D341Med (cell line): Measurements from ENCODE around the gene CDK14.

Experiments
- DNase-seq: peaks from one replicate; pipeline ENCODE4 v3.0.0; 2012; ENCODE audit warnings: low spot score

CDK14 gene

DNA sequence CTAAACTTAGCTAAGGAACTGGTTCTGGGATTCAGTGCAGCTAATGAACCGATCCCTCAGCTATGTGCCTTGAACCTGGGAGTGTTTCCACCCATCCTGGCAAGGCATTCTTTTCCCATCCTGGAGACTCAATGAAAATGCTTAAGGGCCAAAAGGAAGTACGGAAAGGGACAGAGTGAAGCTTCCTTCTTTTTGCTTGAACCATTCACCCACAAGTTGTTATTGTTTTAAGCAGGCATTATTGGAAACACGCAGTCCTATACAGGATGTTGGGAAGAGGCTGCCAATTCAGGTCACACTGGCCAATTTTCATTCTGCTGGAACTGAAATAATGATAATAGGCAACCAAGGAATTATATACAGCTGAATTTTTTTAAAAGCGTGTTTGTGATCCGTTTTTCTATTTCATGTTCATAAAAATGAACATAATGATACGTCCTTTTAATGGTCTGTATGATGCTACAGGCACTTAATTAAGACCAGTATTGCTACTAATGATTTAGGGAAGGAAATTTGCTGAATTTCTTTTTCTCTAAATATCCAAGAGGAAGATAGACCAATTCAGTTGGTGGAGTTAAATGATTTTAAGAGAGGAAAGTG, 610.3 kb downstream of the CDK14 start:
- DNase-seq, result no peak

DNA sequence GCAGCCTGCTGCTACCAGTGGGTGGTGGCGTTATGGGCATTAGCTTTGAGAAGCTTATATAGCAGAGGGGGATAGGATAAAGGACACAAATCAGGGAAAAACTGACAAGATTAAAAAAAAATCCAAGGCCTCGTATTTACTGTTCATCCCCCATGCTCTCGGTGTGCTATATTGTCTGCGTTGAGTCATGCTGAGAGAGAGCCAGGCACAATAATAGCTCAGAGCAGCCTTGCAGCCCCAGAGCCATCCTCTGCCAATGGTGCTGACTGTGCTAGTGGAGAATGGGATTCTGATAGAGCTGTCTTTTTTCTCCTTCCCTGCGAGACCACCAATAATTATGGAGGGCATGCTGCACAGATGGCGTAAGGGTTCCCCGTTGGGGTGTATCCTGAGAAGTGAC, 616.5 kb downstream of the CDK14 start:
- no peak for DNase-seq

DNA sequence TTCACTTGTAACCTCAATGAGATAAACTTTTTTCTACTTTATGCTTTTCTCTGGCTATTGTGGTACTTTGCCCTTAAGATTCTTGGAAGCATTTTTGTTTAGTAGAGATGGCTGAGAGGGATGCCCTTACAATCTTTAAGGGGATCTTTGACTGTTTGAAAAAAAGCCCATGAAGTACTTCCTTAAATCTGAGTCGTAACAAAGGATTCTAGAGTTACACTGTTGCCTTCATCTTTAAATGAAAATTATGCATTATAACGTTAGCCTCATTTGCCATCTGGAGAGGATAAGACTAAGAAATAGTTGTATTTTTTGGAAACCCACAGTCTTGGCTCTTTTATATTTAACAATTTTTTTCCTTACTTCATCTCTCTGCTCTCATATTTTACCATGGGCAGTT, 630.3 kb downstream of the CDK14 start:
- no peak for DNase-seq

DNA sequence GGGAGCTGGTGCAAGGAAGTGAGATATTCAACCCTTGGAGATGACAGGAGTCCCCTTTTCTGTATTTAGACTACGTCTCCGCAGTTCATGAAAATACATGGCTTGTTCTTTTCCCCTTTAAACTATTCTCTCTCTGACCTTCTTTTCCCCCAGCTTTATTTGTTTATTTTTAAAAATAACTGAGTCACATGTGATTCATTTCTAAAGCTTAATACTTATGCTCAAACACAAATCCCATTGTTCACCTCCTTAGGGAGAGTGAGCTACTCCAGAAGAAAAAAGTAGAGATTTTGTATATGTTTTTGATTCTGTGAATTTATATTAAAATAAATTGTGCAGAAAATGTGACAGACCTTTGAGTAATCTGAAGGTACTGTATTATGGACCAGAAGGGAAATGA, 632.2 kb downstream of the CDK14 start:
- no peak for DNase-seq

DNA sequence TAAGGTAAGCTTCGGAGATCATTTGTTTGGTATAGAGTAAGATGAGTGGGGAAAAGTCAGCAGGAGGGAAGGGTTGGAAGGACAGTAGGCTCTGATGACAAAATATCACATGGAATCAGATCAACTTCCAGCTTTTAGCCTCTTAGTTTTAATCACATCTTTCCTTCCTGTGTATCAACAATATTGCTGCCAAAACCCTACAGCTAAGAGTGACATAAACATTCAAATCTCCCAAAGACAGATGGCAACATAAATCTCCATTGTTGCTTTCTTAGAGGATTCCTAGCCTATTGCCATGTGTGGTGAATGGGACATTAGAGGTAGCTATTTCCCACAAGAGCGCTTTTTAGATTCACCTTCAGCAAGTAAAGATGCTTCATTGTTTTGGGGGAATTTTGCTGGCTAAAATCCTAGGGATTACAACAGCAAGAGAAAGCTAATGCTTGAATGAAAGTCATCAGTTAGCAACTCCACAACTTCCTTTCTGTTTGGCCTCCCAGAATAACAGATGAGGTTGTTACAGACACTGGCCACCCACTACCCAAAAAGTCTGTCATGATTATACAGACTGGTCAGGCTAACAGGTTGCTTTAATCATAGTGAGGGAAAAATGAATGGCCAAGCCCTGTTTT, 632.9 kb downstream of the CDK14 start:
- DNase-seq, result no peak

DNA sequence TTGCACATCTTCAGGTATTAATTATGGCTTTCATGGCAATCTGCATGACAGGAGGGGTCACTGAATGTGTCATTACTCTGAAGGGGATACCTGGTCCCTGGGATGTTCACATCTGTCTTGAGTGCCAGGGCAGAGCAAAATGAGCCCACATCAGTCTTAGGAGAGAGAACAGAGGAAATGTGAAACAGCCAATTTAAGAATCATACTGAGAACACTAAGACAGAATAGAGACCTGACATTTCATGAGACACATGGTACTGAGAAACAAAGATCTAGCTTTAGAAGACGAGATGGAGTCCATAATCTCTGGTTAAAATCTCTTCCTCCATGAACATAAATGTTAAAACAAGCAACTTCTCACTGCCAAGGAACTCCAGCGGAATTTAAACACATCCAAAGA, 634.0 kb downstream of the CDK14 start:
- DNase-seq, result no peak

DNA sequence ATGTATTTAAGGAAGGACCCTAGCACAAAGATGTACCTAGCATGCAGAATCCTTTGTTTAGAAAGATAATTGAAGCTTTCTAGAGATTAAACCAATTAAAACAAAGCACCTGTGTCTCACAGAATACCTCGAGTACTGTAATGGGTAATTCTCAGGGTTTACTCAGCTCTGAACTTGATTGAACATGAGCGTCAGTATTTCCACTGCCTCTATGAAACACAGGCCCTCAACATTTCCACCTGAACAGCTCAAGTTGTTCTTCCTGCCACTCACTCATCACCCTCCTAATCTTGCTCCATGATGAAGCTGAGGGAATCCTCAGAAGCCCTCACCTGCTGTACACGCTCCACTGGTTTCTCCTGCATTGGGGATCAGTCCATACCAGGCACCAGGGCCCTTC, 634.4 kb downstream of the CDK14 start:
- DNase-seq, result no peak

DNA sequence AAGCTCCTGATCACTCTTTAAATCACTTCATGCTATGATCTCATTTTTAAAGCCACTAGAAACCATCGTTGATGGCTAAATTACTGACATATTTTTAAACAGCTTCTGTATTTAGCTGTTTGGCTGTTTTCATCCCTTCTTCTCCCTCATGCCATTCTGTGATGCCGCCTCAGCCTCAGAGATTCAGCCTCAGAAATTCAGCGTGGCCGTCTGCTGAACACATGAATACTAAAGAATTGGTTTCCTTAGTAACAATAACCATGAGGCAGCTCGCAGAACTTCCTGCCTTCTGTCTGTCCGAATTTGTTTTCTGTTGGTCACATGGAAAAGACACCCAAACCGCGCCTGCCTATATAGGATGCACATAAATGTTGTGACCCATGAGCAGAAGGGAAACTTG, 637.1 kb downstream of the CDK14 start:
- DNase-seq, result no peak

DNA sequence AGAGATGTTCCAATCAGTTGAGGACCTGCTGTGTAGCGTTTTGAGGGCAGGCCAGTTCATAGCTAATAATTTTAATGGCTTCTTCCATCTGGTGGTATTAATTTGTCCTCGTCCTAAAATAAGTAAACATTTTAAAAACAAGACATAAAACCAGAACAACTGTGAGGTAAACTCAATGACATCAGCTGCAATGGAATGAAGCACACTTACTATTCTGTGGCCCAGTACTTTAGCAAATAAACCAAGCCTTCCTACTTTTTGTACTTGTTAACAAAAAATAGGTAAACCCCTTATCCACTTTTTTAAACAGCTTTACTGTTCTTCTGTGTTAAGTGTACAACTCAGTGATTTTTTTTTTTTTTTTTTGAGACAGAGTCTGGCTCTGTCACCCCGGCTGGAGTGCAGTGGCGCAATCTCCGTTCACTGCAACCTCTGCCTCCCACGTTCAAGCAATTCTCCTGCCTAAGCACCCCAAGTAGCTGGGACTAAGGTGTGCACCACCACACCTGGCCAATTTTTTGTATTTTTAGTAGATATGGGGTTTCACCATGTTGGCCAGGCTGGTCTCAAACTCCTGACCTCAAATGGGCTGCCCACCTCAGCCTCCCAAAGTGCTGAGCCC, 639.2 kb downstream of the CDK14 start:
- no peak for DNase-seq

DNA sequence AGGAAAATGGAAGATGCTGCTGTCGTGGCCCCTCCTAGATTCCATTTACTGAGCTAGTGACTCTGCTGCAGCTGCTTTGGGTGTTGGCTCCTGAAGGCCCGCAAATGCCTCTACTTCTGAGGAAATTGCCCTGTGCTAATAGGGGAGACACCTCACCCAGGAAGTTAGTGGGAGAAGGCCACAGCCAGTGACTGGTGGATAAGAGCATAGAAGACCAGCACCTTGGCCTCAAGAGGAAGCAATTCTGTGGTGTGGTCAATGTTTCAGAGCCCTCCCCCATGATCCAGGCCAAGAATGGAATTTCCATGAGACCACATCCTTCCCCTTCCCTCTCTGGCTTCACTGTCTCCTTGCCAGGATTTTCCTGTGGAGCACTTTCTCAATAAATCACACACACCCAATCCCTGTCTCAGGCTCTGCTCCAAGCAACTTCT, 643.1 kb downstream of the CDK14 start:
- no peak for DNase-seq

DNA sequence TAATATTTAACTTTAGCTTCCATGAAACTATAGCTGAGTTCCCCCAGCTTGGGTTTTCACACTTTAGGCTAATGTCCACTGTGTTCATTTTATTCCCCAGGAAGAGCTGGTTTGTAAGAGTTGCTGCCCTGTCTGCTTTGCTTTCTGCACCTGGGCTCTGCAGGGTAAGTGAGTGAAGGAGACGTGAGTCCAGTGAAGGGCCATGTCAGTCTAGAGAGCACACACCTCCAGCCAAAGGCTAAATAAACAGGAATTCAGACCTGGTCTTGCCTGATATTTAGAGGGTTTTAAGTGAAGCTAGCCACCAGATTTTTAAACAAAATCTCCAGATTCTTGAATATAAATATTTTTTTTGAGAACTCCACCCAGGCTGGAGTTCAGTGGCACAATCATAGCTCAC, 643.7 kb downstream of the CDK14 start:
- no peak for DNase-seq

DNA sequence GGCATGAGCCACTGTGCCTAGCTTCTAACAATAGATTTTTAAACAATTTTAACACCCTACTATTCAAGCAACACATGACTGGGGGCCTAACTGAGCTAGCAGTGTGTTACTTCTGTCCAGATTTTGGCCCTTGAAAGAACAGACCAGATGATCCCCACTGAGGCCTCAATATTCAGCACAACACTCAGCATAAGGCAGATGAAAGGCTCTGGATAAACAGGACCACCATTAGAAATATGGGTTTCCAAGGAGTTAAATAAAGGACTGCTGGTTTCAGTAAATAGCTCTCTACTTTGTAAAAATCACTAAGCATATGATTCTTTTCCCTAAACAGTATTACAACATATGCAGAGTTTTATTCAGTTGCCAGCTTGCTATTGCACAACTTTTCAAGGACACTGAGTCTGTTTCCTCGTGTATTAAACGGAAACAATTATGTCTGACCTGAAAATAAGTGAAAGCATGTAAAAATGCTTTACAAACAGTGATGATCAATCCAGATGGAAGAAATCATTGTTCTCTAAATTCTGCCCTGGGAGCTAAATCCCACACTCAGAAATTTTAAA, 644.3 kb downstream of the CDK14 start:
- DNase-seq, result no peak

DNA sequence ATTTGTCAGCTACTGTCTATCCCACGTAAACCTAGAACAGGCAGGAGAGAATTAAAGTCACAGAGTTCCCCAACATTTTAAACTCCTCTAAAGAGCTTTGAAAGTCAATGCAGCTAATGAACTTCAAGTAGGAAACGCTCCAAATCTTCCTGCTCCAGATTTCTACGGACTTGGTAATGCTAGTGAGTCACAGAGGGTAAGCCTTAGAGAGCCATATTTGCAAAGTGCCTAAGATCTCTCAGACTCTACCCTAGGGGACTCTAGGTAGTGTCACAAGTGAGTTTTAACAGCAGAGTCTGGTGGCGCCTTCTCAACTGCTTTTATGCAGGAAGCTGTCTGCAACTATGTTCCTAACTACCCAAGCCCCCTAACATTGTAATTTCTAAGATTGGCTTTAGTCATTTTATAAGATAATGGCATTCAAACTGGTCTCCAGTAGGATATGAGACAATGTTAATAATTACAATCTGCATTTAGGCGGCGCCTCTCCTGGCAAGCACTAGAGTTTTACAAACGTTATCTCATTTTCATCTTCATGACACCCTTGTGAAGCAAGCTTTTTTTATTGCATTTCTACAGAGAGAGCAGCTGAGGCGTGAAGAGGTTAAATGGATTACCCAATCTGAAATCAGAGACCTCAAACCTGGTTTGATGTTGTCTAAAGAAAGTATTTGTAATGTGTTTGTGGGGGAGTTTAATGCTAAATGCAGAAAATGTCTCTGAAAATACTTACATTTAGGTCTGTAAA, 646.1 kb downstream of the CDK14 start:
- no peak for DNase-seq

DNA sequence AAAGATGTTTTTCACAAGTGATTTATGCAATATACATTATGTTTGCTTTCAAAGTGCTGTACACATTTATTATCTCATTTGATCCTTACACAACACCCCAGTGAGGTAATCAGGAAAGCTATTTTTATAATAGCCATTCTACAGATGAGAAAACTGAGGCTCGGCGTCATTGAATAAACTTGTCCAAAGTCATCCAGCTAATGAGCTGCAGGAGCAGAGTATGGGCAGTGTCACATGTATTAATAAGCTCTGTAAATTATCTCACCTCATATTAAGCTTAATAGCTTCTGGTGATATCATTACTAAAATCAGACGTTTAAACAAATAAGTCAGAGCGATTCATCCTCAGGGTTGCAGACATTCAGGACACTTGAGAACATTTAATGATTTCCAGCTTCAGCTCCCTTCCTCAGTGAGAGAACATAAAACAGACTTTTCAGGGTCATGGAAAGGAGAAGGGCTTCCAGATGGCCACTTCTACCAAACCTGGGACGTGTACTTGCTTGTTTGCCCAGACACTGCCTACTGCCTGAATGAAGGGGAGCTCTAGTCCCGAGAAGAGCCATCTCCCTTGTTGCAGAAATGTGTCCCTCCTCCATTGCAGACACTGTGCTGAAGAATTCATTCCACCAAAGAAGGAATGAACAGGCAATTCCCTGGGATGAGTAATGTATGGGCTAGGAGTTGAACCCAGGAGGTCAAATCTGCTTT, 647.6 kb downstream of the CDK14 start:
- no peak for DNase-seq

DNA sequence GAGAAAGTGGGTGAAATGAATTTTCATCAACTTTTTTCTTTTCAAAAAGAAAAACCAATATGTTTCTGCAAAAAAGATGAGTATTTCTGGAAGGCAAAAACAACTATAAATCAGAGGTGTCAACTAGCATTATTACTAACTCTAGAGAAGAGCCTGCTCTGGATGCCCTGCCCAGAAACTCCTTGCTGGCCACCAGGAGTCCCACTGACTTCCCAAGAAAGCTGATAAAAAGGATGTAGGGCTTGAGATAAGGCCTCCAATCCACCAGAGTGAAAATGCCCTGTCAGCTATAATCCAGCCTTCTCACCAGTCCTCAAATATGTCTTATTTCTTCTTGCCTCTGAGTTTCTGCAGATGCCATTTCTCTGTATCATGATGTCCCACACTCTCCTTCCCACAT, 651.4 kb downstream of the CDK14 start:
- no peak for DNase-seq

DNA sequence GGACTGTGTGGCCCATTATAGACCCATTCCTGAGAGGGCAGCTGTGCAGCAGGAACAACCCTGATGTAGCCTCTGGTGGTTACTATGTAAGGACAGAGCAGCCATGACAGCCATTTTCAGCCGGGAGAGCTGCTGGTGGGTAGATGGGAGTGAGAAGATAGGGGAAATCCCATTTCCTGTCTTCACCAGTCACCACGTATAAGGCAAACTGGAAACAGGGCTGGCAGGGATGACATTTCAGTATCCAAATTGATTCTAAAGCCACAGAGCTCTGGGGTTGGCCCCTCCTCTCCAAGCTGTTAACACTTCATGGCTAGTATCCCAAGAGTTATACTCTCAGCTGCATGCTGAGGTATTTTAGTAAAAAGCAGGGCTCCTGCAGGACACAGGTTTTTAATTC, 652.9 kb downstream of the CDK14 start:
- no peak for DNase-seq

DNA sequence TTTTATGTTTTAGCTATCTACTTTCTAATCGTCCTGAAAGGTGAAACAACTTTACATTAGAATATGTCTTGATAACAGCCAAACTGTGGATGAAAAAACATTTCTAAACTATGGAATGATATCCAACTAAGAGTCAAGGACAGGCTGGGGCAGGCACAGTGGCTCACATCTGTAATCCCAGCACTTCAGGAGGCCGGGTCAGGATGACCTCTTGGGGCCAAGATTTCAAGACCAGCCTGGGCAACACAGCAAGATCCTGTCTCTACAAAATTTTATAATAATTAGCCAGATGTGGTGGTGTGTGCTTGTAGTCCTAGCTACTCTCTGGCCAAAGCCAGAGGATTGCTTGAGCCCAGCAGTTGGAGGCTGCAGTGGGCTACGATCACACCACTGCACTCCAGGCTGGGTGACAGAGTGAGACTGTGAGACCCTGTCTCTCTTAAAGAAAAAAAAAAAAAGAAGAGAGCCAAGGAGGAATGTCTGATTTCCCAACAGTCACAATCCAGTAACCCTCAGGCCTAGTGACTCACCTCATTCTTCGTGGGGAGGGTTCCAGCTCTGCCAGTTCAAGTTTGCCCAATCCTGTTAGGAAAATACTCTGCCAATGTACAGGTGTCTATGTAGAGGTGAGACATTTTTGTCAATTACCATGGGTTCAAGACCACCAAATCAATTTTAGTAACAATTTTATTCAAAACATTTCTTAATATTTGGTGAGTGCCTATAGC, 653.5 kb downstream of the CDK14 start:
- no peak for DNase-seq

DNA sequence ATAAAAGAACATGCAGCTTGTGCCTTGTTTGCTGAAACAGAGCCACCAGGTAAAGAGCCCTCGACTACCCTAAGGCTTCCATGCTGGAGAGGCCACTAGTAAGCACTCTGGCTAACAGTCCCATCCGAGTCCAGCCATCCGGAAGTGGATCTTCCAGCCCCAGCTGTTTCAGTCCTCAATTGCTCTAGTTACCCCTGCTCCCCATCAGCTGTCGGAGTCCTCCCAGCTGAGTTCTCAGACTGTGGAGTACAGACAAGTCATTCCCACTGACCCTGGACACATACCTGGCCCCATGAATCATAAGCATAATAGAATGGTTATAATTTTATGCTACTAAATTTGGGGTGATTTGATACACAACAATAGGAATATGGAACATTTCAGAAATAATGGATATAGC, 654.6 kb downstream of the CDK14 start:
- no peak for DNase-seq

DNA sequence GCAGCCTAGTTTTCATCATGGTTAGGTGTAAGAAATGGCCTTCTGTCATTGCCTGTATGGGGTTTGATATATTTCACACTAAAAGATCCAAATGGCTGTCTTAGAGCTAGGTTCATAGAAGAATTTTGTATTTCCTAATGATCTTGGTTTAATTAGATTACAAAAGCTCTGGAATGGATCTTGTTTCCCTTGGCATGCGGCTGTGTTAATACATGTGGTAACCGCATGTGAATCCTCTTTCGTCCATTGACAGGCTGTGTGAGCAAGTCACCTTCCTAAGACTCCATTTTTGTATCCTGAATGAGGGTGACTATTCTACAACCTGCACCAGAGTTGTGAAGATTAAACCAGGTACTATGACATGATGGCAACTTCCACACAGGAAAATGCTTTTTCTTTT, 655.8 kb downstream of the CDK14 start:
- DNase-seq, result no peak
